GM23248 (cell line): ENCODE results near the gene RNASE8. TPM values are rescaled to one million over a fixed set of nuclear protein-coding genes. Genes with fewer than 3 reads are reported as not detected.
"Not testable (repeated sequence)": the region's sequence is repeated elsewhere in the genome, so short reads cannot be mapped to it uniquely, and the experiment has no call there.

Experiments
- DNase-seq: peaks from one replicate; pipeline ENCODE4 v3.0.0-alpha.2; 2015
- H2AFZ ChIP-seq: fragments of 200-600 bp; sonication (generic); 2 replicates; pipeline ENCODE4 v1.6.1; 2016; ENCODE audit warnings: antibody characterized with exemption
- H3F3A ChIP-seq: fragments of 200-600 bp; sonication (generic); 2 replicates; pipeline ENCODE4 v1.6.1; 2016; ENCODE audit warnings: mild to moderate bottlenecking, antibody characterized with exemption, mixed run types; ENCODE audit not compliant: insufficient read depth
- H3K27ac ChIP-seq: fragments of 200-600 bp; sonication (generic); 2 replicates; pipeline ENCODE4 v1.5.1; 2016; ENCODE audit warnings: mild to moderate bottlenecking
- H3K27me3 ChIP-seq: fragments of 200-600 bp; sonication (generic); replicated peaks from 2 replicates; pipeline ENCODE4 v1.6.1; 2016; ENCODE audit warnings: mild to moderate bottlenecking; ENCODE audit not compliant: insufficient read depth
- H3K36me3 ChIP-seq: fragments of 200-600 bp; sonication (generic); 2 replicates; pipeline ENCODE4 v1.6.1; 2016; ENCODE audit warnings: low read depth, mild to moderate bottlenecking
- H3K4me1 ChIP-seq: fragments of 200-600 bp; sonication (generic); 2 replicates; pipeline ENCODE4 v1.6.1; 2016; ENCODE audit warnings: mild to moderate bottlenecking; ENCODE audit not compliant: insufficient read depth
- H3K4me2 ChIP-seq: fragments of 200-600 bp; sonication (generic); one replicate; pipeline ENCODE4 v1.6.1; 2016; ENCODE audit warnings: mild to moderate bottlenecking; ENCODE audit not compliant: unreplicated experiment
- H3K4me3 ChIP-seq: fragments of 200-600 bp; sonication (generic); 2 replicates; pipeline ENCODE4 v1.5.1; 2016; ENCODE audit warnings: mild to moderate bottlenecking
- H3K79me2 ChIP-seq: fragments of 200-600 bp; sonication (generic); 2 replicates; pipeline ENCODE4 v1.6.1; 2016; ENCODE audit warnings: mild to moderate bottlenecking; ENCODE audit not compliant: insufficient read depth
- H3K9ac ChIP-seq: fragments of 200-600 bp; sonication (generic); 2 replicates; pipeline ENCODE4 v1.6.1; 2016; ENCODE audit warnings: mild to moderate bottlenecking
- H3K9me2 ChIP-seq: fragments of 200-600 bp; sonication (generic); 2 replicates; pipeline ENCODE4 v1.6.1; 2016; ENCODE audit warnings: mixed run types, mild to moderate bottlenecking, moderate library complexity; ENCODE audit not compliant: insufficient read depth
- H3K9me3 ChIP-seq: fragments of 200-600 bp; sonication (generic); one replicate; pipeline ENCODE4 v1.6.1; 2017; ENCODE audit warnings: low read depth
- H4K20me1 ChIP-seq: fragments of 200-600 bp; sonication (generic); 2 replicates; pipeline ENCODE4 v1.6.0; 2016; ENCODE audit not compliant: insufficient read depth
- EZH2 ChIP-seq: fragments of 200-600 bp; sonication (generic); IDR thresholded peaks from 2 replicates; pipeline ENCODE4 v1.6.1; 2018; ENCODE audit warnings: antibody characterized with exemption, mild to moderate bottlenecking; ENCODE audit not compliant: insufficient read depth, poor library complexity, severe bottlenecking
- EZH2phosphoT487 ChIP-seq: fragments of 200-600 bp; sonication (generic); IDR thresholded peaks from 2 replicates; pipeline ENCODE4 v1.6.1; 2018; ENCODE audit warnings: antibody characterized with exemption, moderate library complexity, mild to moderate bottlenecking, low read depth; ENCODE audit not compliant: insufficient read depth
- WGBS, 2 experiments: methylation state at CpG; one replicate each; pipeline ENCODE4 v1.1.6; 2015 to 2017; ENCODE audit warnings: low lambda C conversion rate in 2 of 2, low coverage in 1 of 2; ENCODE audit errors: missing lambda C conversion rate in 2 of 2; 5-methylcytosine and 5-hydroxymethylcytosine counted together
- in situ Hi-C: fragments of 300-500 bp; cut with MboI; formaldehyde crosslinking; loops from 2 replicates; pipeline ENCODE4 v1.15.0; 2020
- polyA plus RNA-seq: library from polyadenylated mRNA; unstranded; fragments of >200 nt; fragmentation: Nextera tagmentation; extraction: Ambion mirVana; gene quantifications from 2 replicates; pipeline ENCODE4 v1.2.1, GENCODE V29; 2016
- total RNA-seq: library from RNA; depleted of rRNA; stranded (reverse); fragments of >200 nt; shearing (Covaris generic); gene quantifications from 2 replicates; pipeline ENCODE4 v1.2.3, GENCODE V29; 2014

The RNASE8 gene
- total and polyA plus RNA-seq, 2 experiments from 2014 or later, result not detected

DNA sequence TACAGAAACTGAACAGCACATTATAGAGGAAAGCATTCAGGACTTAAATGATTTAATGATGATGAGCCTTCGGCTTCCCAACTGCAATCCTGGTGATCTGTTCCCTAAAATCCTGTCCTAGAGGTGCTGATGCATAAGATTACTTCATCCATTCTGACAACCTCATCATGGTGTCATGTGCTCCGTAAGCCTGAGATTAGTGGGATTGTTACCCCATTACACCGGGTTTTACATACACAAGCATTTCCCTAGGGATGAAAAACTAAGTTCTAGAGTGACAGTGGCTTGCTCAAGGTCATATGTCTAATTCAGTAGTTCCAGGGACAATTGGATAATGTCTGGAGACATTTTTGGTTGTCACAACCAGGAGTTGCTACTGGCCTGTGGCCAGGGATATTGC is 20.5 kb upstream of the RNASE8 start:
- Histone ChIP-seq H4K20me1 (no peaks in the 10 kb centered on the region), H3K4me3 (no peak overlapping the region), H3K27ac (no peak overlapping the region), H3K4me2 (no peak overlapping the region), H3K9me2 (no peaks in the 10 kb centered on the region), H2AFZ (no peak overlapping the region), H3F3A (no peaks in the 10 kb centered on the region), H3K9ac (no peak overlapping the region), H3K9me3 (no peaks in the 10 kb centered on the region), H3K79me2 (no peaks in the 10 kb centered on the region), H3K4me1 (peaks cover 13% of the 10 kb centered on the region), H3K27me3 (no peaks in the 10 kb centered on the region), H3K36me3 (no peaks in the 10 kb centered on the region)
- in situ Hi-C loops, result no loop called here
- no peak for DNase-seq
- WGBS, 2 experiments, result 44 to 50% methylated on average over 3 of the region's 3 CpGs
- TF ChIP-seq EZH2phosphoT487 (no peak), EZH2 (no peak)

GRCh38 chr14:21038441-21039422 is 18.9 kb upstream of the RNASE8 start:
- Histone ChIP-seq H3K9me2 (no peaks in the 10 kb centered on the region), H3K4me1 (peaks cover 13% of the 10 kb centered on the region), H3K27ac (no peak overlapping the region), H3F3A (no peaks in the 10 kb centered on the region), H3K9me3 (no peaks in the 10 kb centered on the region), H3K36me3 (no peaks in the 10 kb centered on the region), H3K4me2 (no peak overlapping the region), H3K4me3 (no peak overlapping the region), H3K27me3 (no peaks in the 10 kb centered on the region), H4K20me1 (no peaks in the 10 kb centered on the region), H2AFZ (peak overlapping the region; percentile 79), H3K9ac (no peak overlapping the region), H3K79me2 (no peaks in the 10 kb centered on the region)
- 31% methylated on average over 9 to 10 of the region's 10 CpGs for WGBS, 2 experiments
- DNase-seq, result peak; percentile 35
- in situ Hi-C loops, result no loop called here
- no peak for TF ChIP-seq EZH2phosphoT487
- no peak for TF ChIP-seq EZH2

DNA sequence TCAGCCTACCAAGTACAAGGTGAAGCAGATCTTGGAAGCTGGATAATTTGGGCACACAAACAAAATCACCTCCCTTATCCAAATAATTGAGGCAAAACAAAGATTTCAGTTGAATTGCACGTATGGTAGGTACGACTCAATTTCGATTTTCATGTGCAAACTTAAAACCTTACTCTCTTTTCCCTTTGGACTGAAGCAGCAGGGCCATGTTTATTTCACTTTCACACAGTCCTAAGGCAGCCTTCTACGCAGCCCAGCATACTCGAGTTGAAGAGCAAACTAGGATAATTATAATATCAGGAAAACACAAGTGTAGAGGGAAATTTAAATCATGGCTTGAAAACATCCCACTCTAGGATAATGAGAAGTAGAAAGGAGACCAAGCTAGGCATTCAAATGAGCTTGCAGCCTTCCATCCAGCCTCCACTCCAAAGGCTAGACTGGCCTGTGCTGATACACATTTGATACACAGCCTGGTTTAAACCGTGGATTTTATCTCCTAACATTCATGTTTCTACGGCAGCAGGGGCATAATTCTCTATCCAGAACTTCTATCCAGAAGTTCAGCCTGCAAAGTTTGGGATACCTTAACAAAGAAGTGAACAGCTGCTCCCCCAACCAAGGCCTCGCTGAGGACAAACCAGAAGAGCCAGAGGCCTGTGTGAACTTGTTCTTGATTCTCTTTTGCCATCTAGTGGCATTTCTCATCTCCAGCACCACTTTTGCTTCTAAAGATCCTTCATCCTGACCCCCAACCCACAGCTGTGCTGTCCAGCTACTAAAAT is 17.8 kb upstream of the RNASE8 start:
- H3K79me2 ChIP-seq, result no peaks in the 10 kb centered on the region
- no peaks in the 10 kb centered on the region for H3K9me3 ChIP-seq
- no peaks in the 10 kb centered on the region for H3F3A ChIP-seq
- WGBS, 2 experiments, result 55 to 57% methylated on average over 8 of the region's 8 CpGs
- H3K36me3 ChIP-seq, result no peaks in the 10 kb centered on the region
- H3K4me2 ChIP-seq, result no peak overlapping the region
- H3K4me3 ChIP-seq, result no peak overlapping the region
- peak overlapping the region; percentile 79 for H2AFZ ChIP-seq
- DNase-seq, result peak; percentile 74
- no peaks in the 10 kb centered on the region for H4K20me1 ChIP-seq
- H3K4me1 ChIP-seq, result peaks cover 13% of the 10 kb centered on the region
- H3K27me3 ChIP-seq, result no peaks in the 10 kb centered on the region
- in situ Hi-C loops, result no loop called here
- H3K27ac ChIP-seq, result no peak overlapping the region
- TF ChIP-seq EZH2phosphoT487 (no peak), EZH2 (no peak)
- no peak overlapping the region for H3K9ac ChIP-seq
- no peaks in the 10 kb centered on the region for H3K9me2 ChIP-seq

GRCh38 chr14:21040370-21040925 is 17.2 kb upstream of the RNASE8 start:
- no peaks in the 10 kb centered on the region for H3F3A ChIP-seq
- 87 to 89% methylated on average over 8 of the region's 8 CpGs for WGBS, 2 experiments
- H3K9me3 ChIP-seq, result no peaks in the 10 kb centered on the region
- peaks cover 13% of the 10 kb centered on the region for H3K4me1 ChIP-seq
- no peaks in the 10 kb centered on the region for H3K27me3 ChIP-seq
- no peaks in the 10 kb centered on the region for H3K36me3 ChIP-seq
- in situ Hi-C loops, result no loop called here
- DNase-seq, result no peak
- no peaks in the 10 kb centered on the region for H4K20me1 ChIP-seq
- no peaks in the 10 kb centered on the region for H3K79me2 ChIP-seq
- no peak overlapping the region for H3K4me3 ChIP-seq
- no peaks in the 10 kb centered on the region for H3K9me2 ChIP-seq
- H3K4me2 ChIP-seq, result no peak overlapping the region
- TF ChIP-seq EZH2phosphoT487 (no peak), EZH2 (no peak)
- no peak overlapping the region for H2AFZ ChIP-seq
- no peak overlapping the region for H3K9ac ChIP-seq
- no peak overlapping the region for H3K27ac ChIP-seq

- H3K4me3 ChIP-seq, H3K27ac ChIP-seq, H3K9me2 ChIP-seq, H3K27me3 ChIP-seq, H3K9ac ChIP-seq, DNase-seq, H3F3A ChIP-seq, H3K79me2 ChIP-seq, H3K9me3 ChIP-seq, H2AFZ ChIP-seq, H3K4me2 ChIP-seq, H4K20me1 ChIP-seq, H3K36me3 ChIP-seq, in situ Hi-C loops: not testable (repeated sequence)
- 72 to 75% methylated on average over 3 of the region's 3 CpGs for WGBS, 2 experiments
- peaks cover 13% of the 10 kb centered on the region for H3K4me1 ChIP-seq
These were observed 16.7 kb upstream of the RNASE8 start for GRCh38 chr14:21040941-21041340.
